ENCODE measurements around the gene MROH2A. TPM values are rescaled to one million over a fixed set of nuclear protein-coding genes. Genes with fewer than 3 reads are reported as not detected.

Gene MROH2A
- total RNA-seq, 1 experiment from 2014 or later = not detected

GRCh38 chr2:233850745-233851144 is 72.6 kb downstream of the MROH2A start:
- ATAC-seq (no peak), DNase-seq (ENCODE audit: low spot score) (no peak)
- H3K4me3 Mint-ChIP-seq = no peak overlapping the region
- H3K9me3 Mint-ChIP-seq = no peaks in the 10 kb centered on the region
- H3K27ac Mint-ChIP-seq = no peak overlapping the region
- H3K4me1 Mint-ChIP-seq = peaks cover 30% of the 10 kb centered on the region
- H3K36me3 Mint-ChIP-seq = peaks cover 75% of the 10 kb centered on the region
- no peaks in the 10 kb centered on the region for H3K27me3 Mint-ChIP-seq (ENCODE audit: low read depth)
- CTCF ChIA-PET = no interaction called here
- TF ChIP-seq ATF1 (CRISPR knock-in tag; IDR thresholded peaks at IDR 0.05) (no peak), NFATC4 (CRISPR knock-in tag; IDR thresholded peaks at IDR 0.05) (no peak), IRF2 (CRISPR knock-in tag; IDR thresholded peaks at IDR 0.05; ENCODE audit: borderline replicate concordance, low read depth) (no peak), ZMAT4 (CRISPR knock-in tag; IDR thresholded peaks at IDR 0.05) (no peak), FOXP4 (CRISPR knock-in tag; IDR thresholded peaks at IDR 0.05) (no peak), GTF2I (CRISPR knock-in tag; conservative IDR thresholded peaks at IDR 0.05) (no peak), ELF4 (CRISPR knock-in tag; IDR thresholded peaks at IDR 0.05; ENCODE audit: low read depth) (no peak), PRDM15 (CRISPR knock-in tag; IDR thresholded peaks at IDR 0.05) (no peak), ZNF138 (CRISPR knock-in tag; conservative IDR thresholded peaks at IDR 0.05) (no peak), RELA (CRISPR knock-in tag; IDR thresholded peaks at IDR 0.05; ENCODE audit: borderline replicate concordance) (no peak), CREB1 (CRISPR knock-in tag; IDR thresholded peaks at IDR 0.05) (no peak), CREM (CRISPR knock-in tag; IDR thresholded peaks at IDR 0.05) (no peak), GABPB1 (CRISPR knock-in tag; IDR thresholded peaks at IDR 0.05) (no peak), ZNF263 (CRISPR knock-in tag; IDR thresholded peaks at IDR 0.05; ENCODE audit: low read depth) (no peak), FOXP1 (CRISPR knock-in tag; IDR thresholded peaks at IDR 0.05; ENCODE audit: borderline replicate concordance) (no peak), NFYB (CRISPR knock-in tag; conservative IDR thresholded peaks at IDR 0.05; ENCODE audit: low read depth) (no peak)
- POLR2A ChIA-PET = no interaction called here

GRCh38 chr2:233851169-233851568 is 73.0 kb downstream of the MROH2A start:
- no peak for DNase-seq (ENCODE audit: low spot score)
- no peak overlapping the region for H3K4me3 Mint-ChIP-seq
- no peaks in the 10 kb centered on the region for H3K27me3 Mint-ChIP-seq (ENCODE audit: low read depth)
- no peak overlapping the region for H3K27ac Mint-ChIP-seq
- ATAC-seq = no peak
- ChIA-PET POLR2A (no interaction called here), CTCF (no interaction called here)
- no peaks in the 10 kb centered on the region for H3K9me3 Mint-ChIP-seq
- H3K36me3 Mint-ChIP-seq = peaks cover 72% of the 10 kb centered on the region
- peaks cover 32% of the 10 kb centered on the region for H3K4me1 Mint-ChIP-seq
- no peak for TF ChIP-seq ZNF425 (CRISPR knock-in tag; conservative IDR thresholded peaks at IDR 0.05)
- TF ChIP-seq TP53 (CRISPR knock-in tag; IDR thresholded peaks at IDR 0.05) = no peak
- TF ChIP-seq CBFB (CRISPR knock-in tag; IDR thresholded peaks at IDR 0.05; ENCODE audit: low read depth) = no peak
- TF ChIP-seq ZMAT4 (CRISPR knock-in tag; IDR thresholded peaks at IDR 0.05) = no peak
- no peak for TF ChIP-seq ZNF532 (CRISPR knock-in tag; IDR thresholded peaks at IDR 0.05; ENCODE audit: borderline replicate concordance)
- TF ChIP-seq TEAD1 (CRISPR knock-in tag; IDR thresholded peaks at IDR 0.05) = no peak
- TF ChIP-seq JUN (CRISPR knock-in tag; IDR thresholded peaks at IDR 0.05) = no peak
- TF ChIP-seq MYBL2 (CRISPR knock-in tag; IDR thresholded peaks at IDR 0.05) = no peak
- no peak for TF ChIP-seq NR3C1 (CRISPR knock-in tag; conservative IDR thresholded peaks at IDR 0.05; ENCODE audit: low read depth)
- no peak for TF ChIP-seq FOXP1 (CRISPR knock-in tag; IDR thresholded peaks at IDR 0.05; ENCODE audit: borderline replicate concordance)
